Measurements from ENCODE around the gene POP7.

POP7 gene

DNA sequence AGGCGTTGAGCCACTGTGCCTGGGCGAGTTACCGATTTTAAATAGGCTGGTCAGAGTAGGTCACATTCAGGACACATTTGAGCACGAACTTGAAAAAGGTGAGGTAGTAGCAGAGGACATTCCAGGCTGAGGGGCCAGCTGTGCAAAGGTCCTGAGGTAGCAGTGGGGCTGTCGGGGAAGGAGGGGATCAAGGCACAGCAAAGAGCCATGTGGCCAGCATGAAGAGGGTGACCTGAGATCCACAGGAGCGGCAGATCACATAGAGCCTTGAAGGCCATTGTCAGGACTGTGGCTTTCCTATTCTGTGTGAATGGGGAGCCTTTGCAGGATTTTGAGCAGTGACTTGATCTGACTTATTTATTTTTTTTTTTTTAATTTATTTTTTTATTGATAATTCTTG, 34.0 kb downstream of the POP7 start:
- Histone ChIP-seq H3K4me3 (ENCODE audit: severe bottlenecking) (no peak overlapping the region), H3K9me3 (ENCODE audit: severe bottlenecking) (no peaks in the 10 kb centered on the region), H3K4me1 (ENCODE audit: insufficient read depth, poor library complexity, severe bottlenecking) (no peaks in the 10 kb centered on the region), H3K27me3 (ENCODE audit: insufficient read depth, poor library complexity, severe bottlenecking) (no peaks in the 10 kb centered on the region), H3K27ac (ENCODE audit: poor library complexity, severe bottlenecking) (no peak overlapping the region), H3K36me3 (ENCODE audit: low read depth) (no peaks in the 10 kb centered on the region)
- DNase-seq (ENCODE audit: low spot score) (no peak), ATAC-seq (ENCODE audit: low read depth) (no peak)
- TF ChIP-seq, protein P1, sequence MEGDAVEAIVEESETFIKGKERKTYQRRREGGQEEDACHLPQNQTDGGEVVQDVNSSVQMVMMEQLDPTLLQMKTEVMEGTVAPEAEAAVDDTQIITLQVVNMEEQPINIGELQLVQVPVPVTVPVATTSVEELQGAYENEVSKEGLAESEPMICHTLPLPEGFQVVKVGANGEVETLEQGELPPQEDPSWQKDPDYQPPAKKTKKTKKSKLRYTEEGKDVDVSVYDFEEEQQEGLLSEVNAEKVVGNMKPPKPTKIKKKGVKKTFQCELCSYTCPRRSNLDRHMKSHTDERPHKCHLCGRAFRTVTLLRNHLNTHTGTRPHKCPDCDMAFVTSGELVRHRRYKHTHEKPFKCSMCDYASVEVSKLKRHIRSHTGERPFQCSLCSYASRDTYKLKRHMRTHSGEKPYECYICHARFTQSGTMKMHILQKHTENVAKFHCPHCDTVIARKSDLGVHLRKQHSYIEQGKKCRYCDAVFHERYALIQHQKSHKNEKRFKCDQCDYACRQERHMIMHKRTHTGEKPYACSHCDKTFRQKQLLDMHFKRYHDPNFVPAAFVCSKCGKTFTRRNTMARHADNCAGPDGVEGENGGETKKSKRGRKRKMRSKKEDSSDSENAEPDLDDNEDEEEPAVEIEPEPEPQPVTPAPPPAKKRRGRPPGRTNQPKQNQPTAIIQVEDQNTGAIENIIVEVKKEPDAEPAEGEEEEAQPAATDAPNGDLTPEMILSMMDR (IDR thresholded peaks at IDR 0.05; ENCODE audit: poor library complexity, severe bottlenecking) = no peak

DNA sequence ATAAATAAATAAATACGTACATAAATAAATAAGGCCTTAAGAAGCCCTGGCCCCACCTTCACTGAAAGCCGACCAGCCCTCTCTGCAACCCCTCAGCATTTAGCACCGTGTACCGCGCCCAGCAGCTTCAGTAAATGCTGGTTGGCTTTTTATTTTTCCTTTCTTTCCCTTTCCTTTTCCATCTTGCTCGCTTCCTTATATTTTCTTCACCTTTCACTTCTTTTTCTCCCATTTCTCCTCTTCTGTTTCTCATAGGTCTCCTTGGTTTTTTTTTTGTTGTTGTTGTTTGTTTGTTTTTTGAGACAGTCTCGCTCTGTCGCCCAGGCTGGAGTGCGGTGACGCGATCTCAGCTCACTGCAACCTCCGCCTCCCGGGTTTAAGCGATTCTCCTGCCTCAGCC, 38.7 kb downstream of the POP7 start:
- H3K36me3 ChIP-seq (ENCODE audit: low read depth) = no peaks in the 10 kb centered on the region
- TF ChIP-seq, protein P1 (IDR thresholded peaks at IDR 0.05; ENCODE audit: poor library complexity, severe bottlenecking) = no peak
- no peaks in the 10 kb centered on the region for H3K4me1 ChIP-seq (ENCODE audit: insufficient read depth, poor library complexity, severe bottlenecking)
- no peaks in the 10 kb centered on the region for H3K9me3 ChIP-seq (ENCODE audit: severe bottlenecking)
- no peaks in the 10 kb centered on the region for H3K27me3 ChIP-seq (ENCODE audit: insufficient read depth, poor library complexity, severe bottlenecking)
- ATAC-seq (ENCODE audit: low read depth) (no peak), DNase-seq (ENCODE audit: low spot score) (no peak)
- no peak overlapping the region for H3K4me3 ChIP-seq (ENCODE audit: severe bottlenecking)
- H3K27ac ChIP-seq (ENCODE audit: poor library complexity, severe bottlenecking) = no peak overlapping the region

DNA sequence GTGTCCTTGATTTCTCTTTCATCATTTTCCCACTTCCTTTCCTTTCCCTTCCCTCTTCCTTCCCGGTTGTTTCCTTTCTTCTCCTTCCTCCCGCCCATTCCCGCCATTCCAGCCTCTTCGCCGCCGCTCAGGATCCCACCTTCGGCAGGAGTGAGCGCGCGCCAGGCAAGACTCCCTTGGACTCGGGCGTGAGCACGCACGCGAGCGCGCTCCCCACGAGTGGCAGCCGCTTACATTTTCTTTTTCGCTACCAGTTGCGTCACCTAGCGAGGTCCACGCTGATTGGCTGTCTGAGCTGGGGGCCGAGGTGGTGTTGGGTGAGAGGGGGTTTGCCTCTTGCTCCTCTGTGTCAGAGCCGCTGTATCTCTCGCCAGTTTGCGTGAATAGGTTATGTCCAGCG, 39.3 kb downstream of the POP7 start:
- H3K27me3 ChIP-seq (ENCODE audit: insufficient read depth, poor library complexity, severe bottlenecking) = no peaks in the 10 kb centered on the region
- TF ChIP-seq, protein P1 (IDR thresholded peaks at IDR 0.05; ENCODE audit: poor library complexity, severe bottlenecking) = no peak
- no peaks in the 10 kb centered on the region for H3K36me3 ChIP-seq (ENCODE audit: low read depth)
- DNase-seq (ENCODE audit: low spot score) (no peak), ATAC-seq (ENCODE audit: low read depth) (peak; percentile 45; the same call in 2 of the 3 replicates)
- no peaks in the 10 kb centered on the region for H3K4me1 ChIP-seq (ENCODE audit: insufficient read depth, poor library complexity, severe bottlenecking)
- H3K9me3 ChIP-seq (ENCODE audit: severe bottlenecking) = no peaks in the 10 kb centered on the region
- peak overlapping the region; percentile 11 for H3K4me3 ChIP-seq (ENCODE audit: severe bottlenecking)
- H3K27ac ChIP-seq (ENCODE audit: poor library complexity, severe bottlenecking) = no peak overlapping the region

DNA sequence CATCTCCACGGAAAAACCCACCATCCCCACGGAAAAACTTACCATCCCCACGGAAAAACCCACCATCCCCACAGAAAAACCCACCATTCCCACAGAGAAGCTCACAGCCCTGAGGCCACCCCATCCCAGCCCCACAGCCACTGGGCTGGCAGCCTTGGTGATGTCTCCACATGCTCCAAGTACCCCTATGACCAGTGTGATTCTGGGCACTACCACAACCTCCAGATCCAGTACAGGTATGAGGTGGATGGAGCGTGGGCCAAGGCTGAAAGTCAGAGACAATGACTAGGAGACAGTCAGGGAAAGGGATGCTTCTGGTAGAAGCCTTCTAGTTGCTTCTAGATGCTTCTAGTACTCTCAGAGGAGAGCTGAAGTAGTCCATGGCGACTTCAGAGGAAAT, 47.1 kb downstream of the POP7 start:
- Histone ChIP-seq H3K27ac (ENCODE audit: poor library complexity, severe bottlenecking) (no peak overlapping the region), H3K9me3 (ENCODE audit: severe bottlenecking) (no peaks in the 10 kb centered on the region), H3K4me1 (ENCODE audit: insufficient read depth, poor library complexity, severe bottlenecking) (no peaks in the 10 kb centered on the region), H3K4me3 (ENCODE audit: severe bottlenecking) (no peak overlapping the region), H3K27me3 (ENCODE audit: insufficient read depth, poor library complexity, severe bottlenecking) (no peaks in the 10 kb centered on the region), H3K36me3 (ENCODE audit: low read depth) (no peaks in the 10 kb centered on the region)
- TF ChIP-seq, protein P1 (IDR thresholded peaks at IDR 0.05; ENCODE audit: poor library complexity, severe bottlenecking) = no peak
- no peak for DNase-seq (ENCODE audit: low spot score)
- no peak for ATAC-seq (ENCODE audit: low read depth)

DNA sequence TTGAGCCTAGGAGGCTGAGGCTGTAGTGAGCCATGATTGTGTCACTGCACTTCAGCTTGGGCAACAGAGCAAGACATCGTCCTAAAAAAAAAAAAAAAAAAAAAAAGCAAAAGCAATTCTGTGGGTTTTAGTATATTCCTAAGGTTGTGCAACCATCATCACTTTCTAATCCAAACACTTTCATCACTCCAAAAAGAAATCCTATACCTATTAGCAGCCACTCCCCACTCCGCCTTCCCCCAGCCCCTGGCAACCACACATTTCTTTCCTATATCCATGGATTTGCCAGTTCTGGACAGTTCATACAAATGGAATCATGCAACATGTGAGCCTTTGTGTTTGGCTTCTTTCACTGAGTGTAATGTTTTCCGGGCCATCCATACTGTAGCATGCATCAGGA, 47.8 kb downstream of the POP7 start:
- TF ChIP-seq, protein P1 (IDR thresholded peaks at IDR 0.05; ENCODE audit: poor library complexity, severe bottlenecking) = no peak
- H3K4me3 ChIP-seq (ENCODE audit: severe bottlenecking) = no peak overlapping the region
- no peaks in the 10 kb centered on the region for H3K27me3 ChIP-seq (ENCODE audit: insufficient read depth, poor library complexity, severe bottlenecking)
- no peak for DNase-seq (ENCODE audit: low spot score)
- H3K27ac ChIP-seq (ENCODE audit: poor library complexity, severe bottlenecking) = no peak overlapping the region
- peak; percentile 31; the same call in 2 of the 3 replicates for ATAC-seq (ENCODE audit: low read depth)
- no peaks in the 10 kb centered on the region for H3K4me1 ChIP-seq (ENCODE audit: insufficient read depth, poor library complexity, severe bottlenecking)
- H3K36me3 ChIP-seq (ENCODE audit: low read depth) = no peaks in the 10 kb centered on the region
- H3K9me3 ChIP-seq (ENCODE audit: severe bottlenecking) = no peaks in the 10 kb centered on the region
